Left ventricle myocardium inferior (tissue), 1 donor: ENCODE data around the gene ACSS1. TPM values are rescaled to one million over a fixed set of nuclear protein-coding genes. Genes with fewer than 3 reads are reported as not detected.

ENCODE experiments used
- DNase-seq: peaks from one replicate; pipeline ENCODE4 v3.0.0-alpha.2; 2020
- H3K27ac ChIP-seq: fragments of 200-600 bp; replicated peaks from 2 replicates; pipeline ENCODE4 v1.8.0; 2021
- H3K27me3 ChIP-seq: fragments of 200-600 bp; 2 replicates; pipeline ENCODE4 v1.8.0; 2021; ENCODE audit warnings: low read depth
- H3K36me3 ChIP-seq: fragments of 200-600 bp; 2 replicates; pipeline ENCODE4 v1.8.0; 2021
- H3K4me1 ChIP-seq: fragments of 200-600 bp; 2 replicates; pipeline ENCODE4 v1.8.0; 2021
- H3K4me3 ChIP-seq: fragments of 200-600 bp; 2 replicates; pipeline ENCODE4 v1.8.0; 2021; ENCODE audit warnings: mild to moderate bottlenecking, moderate library complexity
- H3K9me3 ChIP-seq: fragments of 200-600 bp; replicated peaks from 2 replicates; pipeline ENCODE4 v1.8.0; 2021
- CTCF ChIP-seq: fragments of 200-600 bp; IDR thresholded peaks from 2 replicates; pipeline ENCODE4 v1.8.0; 2021; ENCODE audit warnings: antibody characterized with exemption, mild to moderate bottlenecking, borderline replicate concordance
- intact Hi-C: fragments of 100-400 bp; cut with micrococcal nuclease; formaldehyde crosslinking; loops from one replicate; pipeline ENCODE4 v1.11.0; 2022
- long read RNA-seq: library from polyadenylated mRNA; unstranded; transcript quantifications from one replicate; pipeline ENCODE4 v2.0.0, GENCODE V29; 2021
- total RNA-seq: library from RNA; stranded (reverse); fragmentation: NEBNext Ultra II Directional; extraction: Animal tissue kit (Norgen Biotek cat#: 25700); gene quantifications from one replicate; pipeline ENCODE4 v1.2.1, GENCODE V29; 2021
- donor health status: DM: no; HTN: yes; CAD: no; lungs with severe emphysema.

Gene ACSS1
- 159 TPM for total RNA-seq
- long read RNA-seq, full-length matches to known transcripts = 600 of 771 reads
- long read RNA-seq, partial matches to known transcripts = 64 of 771 reads
- long read RNA-seq, other reads (novel, unspliced or antisense) = 107 of 771 reads

- Histone ChIP-seq H3K27ac (peak within 1 kb of the TSS; percentile 98), H3K9me3 (no peaks in the 10 kb centered on the region), H3K27me3 (no peaks in the 10 kb centered on the region), H3K4me3 (peak within 1 kb of the TSS; percentile 83), H3K4me1 (peaks cover 60% of the 10 kb centered on the region), H3K36me3 (no peaks in the 10 kb centered on the region)
- peak; percentile 82 for DNase-seq
- intact Hi-C loops = no loop called here
- TF ChIP-seq CTCF = no peak
Observed at GRCh38 chr20:25058051-25058846, at the start of gene ACSS1. Gene ACSS1 (minus strand): TSS chr20:25058139. CDS start chr20:25058102, 37 bp downstream.

DNA sequence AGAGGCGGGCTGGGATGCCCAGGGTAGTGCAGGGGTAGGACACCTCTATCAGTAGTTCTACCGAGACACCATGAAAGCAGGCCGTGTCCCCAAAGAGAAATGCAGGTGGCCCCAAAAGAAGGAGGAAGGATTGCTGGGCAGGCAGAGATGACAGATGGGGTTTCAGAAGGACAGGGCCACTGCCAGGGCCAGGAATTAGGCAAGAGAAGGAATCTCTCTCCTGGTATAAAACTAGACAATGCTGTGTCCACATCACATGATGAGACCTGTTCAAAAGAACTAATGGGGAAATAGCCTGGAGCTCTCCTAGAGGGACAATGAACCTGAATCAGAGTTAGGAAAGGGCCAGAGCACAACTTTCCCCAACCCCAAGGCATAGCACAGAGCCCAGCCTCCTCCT lies 45.6 kb upstream of the ACSS1 start:
- Histone ChIP-seq H3K27me3 (peaks cover 39% of the 10 kb centered on the region), H3K4me1 (peaks cover 10% of the 10 kb centered on the region), H3K9me3 (no peaks in the 10 kb centered on the region), H3K27ac (no peak overlapping the region), H3K4me3 (no peak overlapping the region), H3K36me3 (no peaks in the 10 kb centered on the region)
- no peak for TF ChIP-seq CTCF
- DNase-seq = no peak
- intact Hi-C loops = no loop called here

DNA sequence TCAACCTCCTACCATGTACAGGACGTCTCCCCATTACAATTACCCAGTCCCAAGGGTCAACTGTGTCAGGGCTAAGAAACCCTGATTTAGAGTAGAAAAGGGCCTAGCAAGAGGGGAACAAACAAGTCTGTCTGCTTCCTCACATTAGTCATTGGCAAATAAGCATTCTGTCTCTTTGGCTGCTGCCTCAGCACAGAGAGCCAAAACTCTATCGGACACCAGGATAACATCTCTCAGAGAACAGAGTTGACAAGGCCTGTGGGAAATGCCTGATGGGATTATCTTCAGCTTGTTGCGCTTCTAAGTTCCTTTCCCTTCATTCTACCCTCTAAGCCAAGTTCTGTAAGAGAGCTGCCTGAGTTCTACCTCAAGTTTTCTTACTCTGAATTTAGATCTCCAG lies 43.0 kb upstream of the ACSS1 start:
- no peak for TF ChIP-seq CTCF
- no peak for DNase-seq
- Histone ChIP-seq H3K27ac (no peak overlapping the region), H3K4me1 (peaks cover 10% of the 10 kb centered on the region), H3K36me3 (no peaks in the 10 kb centered on the region), H3K4me3 (no peak overlapping the region), H3K27me3 (peaks cover 37% of the 10 kb centered on the region), H3K9me3 (no peaks in the 10 kb centered on the region)
- intact Hi-C loops = no loop called here

GRCh38 chr20:25099601-25100140 lies 41.7 kb upstream of the ACSS1 start:
- Histone ChIP-seq H3K27me3 (peaks cover 29% of the 10 kb centered on the region), H3K4me3 (no peak overlapping the region), H3K4me1 (peaks cover 10% of the 10 kb centered on the region), H3K36me3 (no peaks in the 10 kb centered on the region), H3K9me3 (no peaks in the 10 kb centered on the region), H3K27ac (no peak overlapping the region)
- intact Hi-C loops = no loop called here
- DNase-seq = no peak
- no peak for TF ChIP-seq CTCF

GRCh38 chr20:25097498-25097897 lies 39.6 kb upstream of the ACSS1 start:
- intact Hi-C loops = no loop called here
- TF ChIP-seq CTCF = no peak
- H3K4me1 ChIP-seq = peaks cover 10% of the 10 kb centered on the region

More at GRCh38 chr20:25097498-25097897, 39.6 kb upstream of the ACSS1 start:
- no peak for DNase-seq
- Histone ChIP-seq H3K27ac (no peak overlapping the region), H3K4me3 (no peak overlapping the region), H3K9me3 (no peaks in the 10 kb centered on the region), H3K36me3 (no peaks in the 10 kb centered on the region), H3K27me3 (peaks cover 19% of the 10 kb centered on the region)
